GM21360 (cell line): ENCODE measurements around the gene CLDN22.
"Not testable (repeated sequence)": the region's sequence is repeated elsewhere in the genome, so short reads cannot be mapped to it uniquely, and the experiment has no call there.

ENCODE experiments used
- ATAC-seq: cut with Tn5 transposase; IDR thresholded peaks from one replicate; pipeline ENCODE4 v1.9.1; 2021; ENCODE audit warnings: mild to moderate bottlenecking, moderate library complexity; ENCODE audit not compliant: unreplicated experiment

Gene CLDN22

DNA sequence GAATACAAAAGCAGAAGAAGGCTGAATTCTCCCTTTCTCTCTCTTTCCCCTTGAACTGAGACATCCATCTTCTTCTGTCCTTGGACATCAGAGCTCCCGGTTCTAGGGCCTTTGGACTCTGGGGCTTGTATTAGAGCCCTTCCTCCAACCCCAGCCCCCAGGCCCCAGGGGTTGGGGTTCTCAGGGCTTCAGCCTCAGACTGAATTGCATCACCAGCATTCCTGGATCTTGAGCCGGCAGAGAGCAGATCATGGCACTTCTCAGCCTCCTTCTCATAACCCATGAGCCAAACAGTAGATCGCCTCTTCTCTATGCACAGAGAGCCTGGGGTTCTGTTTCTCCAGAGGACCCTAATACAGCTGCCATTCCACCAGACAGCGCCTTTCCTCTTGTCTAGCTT lies 27.5 kb upstream of the CLDN22 start:
- ATAC-seq, result no peak

GRCh38 chr4:183347146-183347545 lies 27.1 kb upstream of the CLDN22 start:
- ATAC-seq, result no peak

DNA sequence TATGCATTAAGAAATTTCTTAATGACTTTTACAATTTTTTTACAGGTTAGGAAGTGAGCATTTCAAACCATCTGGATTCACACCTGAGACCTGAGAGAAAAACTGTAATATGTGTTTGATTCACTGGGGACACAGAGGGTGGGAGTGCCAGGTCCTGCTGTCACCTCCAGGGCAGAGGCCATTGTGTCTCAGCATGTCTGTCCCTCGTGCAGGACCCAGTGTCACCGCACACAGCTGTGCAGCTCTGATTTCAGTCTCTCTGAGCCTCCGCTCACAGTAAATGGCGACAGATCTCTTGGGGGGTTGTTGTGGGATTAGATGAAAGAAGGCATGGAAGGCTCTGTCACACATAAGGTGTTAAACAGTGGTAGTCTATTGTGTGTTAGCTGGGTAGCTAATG lies 25.2 kb upstream of the CLDN22 start:
- no peak for ATAC-seq

DNA sequence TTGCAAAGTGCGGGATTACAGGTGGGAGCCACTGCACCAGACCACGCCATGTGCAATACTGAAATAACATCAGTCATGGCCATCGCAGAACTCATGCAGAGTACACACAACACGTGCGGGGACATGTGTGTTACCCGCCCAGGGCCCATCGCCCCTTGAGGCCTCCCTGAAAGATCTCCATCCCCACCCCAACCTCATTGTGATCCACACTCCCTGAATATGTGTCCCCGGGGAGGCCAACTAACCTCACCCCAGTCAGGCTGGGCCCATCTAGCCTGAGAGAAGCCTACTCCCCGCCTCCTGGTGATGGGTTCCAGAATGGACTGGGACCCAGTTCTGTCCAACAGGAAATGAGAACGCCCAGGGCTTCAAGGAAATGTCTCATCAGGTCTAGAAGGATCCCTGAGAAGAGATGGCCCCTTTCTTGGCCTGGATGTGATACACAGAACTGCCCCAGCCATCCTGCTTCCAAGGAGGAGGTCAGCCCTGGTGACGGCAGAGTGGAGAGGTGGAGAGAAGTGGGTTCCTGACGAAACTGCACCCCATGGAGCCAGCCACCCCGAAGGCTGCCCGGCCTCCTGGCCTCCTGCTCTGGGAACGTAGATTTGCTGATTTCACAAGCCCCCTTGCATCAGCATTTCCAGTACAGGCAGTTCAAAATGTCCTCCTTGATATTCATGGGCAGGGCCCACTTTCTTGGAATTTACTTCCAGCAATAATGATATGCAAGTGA lies 24.6 kb upstream of the CLDN22 start:
- no peak for ATAC-seq

GRCh38 chr4:183343730-183344129 lies 23.7 kb upstream of the CLDN22 start:
- ATAC-seq, result no peak

DNA sequence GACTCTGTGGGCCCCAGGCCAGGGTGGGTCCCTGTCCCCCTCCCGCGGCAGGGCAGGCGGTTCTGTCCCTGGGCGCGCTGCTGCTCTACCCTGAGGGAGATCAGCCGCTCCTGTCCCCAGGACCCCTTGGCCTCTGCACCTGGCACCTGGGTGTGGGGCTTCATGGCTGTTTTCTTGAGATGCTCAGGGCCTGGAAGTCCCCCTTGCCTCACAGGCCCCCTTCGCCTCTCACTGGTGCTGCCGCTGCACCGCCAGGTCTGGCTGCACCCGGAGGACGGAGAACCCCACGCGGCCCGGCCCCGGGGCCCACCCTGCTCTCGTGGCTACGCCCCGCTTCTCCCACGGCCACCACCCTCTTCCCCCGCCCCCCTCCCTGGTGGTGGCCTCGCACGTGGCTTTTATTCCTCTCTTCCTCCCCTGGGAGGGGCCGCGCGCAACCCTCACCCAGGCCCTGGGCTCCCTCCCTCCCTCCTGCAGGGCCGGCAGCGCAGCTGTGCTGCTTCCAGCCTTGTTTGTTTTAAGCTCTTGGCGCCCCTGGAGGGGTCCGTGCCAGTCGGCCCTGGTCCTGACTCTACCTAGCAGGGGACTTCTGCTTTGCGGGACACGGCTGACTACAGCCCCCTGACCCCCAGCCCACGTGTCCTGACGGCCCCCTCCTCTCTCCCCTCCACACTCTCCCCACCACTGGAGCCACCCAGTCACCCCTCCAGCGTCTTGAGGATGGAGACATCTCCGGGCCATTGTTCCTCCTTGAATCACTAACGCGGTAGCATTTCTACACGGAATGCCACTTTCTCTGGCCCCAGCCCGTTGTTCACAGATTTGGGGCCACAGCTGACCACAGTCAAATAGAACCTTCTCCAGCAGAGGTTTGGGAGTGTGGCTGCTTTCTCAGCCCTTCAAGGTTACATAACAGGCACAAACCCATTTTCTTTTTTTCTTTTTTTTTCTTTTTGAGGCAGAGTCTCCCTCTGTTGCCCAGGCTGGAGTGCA lies 22.8 kb upstream of the CLDN22 start:
- no peak for ATAC-seq

- ATAC-seq, result no peak
These were observed 17.8 kb upstream of the CLDN22 start for GRCh38 chr4:183337833-183338232.

DNA sequence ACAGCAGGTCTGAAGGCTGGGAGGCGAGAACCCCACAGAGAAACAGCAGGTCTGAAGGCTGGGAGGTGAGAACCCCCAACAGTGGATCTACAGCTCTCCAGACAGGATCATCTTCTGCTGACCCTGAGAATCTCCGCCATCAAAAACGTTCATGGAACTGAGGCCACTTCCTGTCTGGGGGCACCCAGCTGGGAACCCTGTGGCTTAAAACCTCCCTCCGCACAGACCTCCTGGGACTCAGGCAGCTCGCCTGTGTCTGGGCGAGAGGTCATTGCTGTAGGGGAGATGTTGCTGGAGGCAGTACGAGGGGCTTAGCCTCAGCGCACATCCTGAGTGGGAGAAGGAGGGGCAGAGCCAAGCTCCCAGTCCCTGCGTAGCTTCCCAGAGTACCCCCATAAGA lies 17.3 kb upstream of the CLDN22 start:
- ATAC-seq, result no peak

DNA sequence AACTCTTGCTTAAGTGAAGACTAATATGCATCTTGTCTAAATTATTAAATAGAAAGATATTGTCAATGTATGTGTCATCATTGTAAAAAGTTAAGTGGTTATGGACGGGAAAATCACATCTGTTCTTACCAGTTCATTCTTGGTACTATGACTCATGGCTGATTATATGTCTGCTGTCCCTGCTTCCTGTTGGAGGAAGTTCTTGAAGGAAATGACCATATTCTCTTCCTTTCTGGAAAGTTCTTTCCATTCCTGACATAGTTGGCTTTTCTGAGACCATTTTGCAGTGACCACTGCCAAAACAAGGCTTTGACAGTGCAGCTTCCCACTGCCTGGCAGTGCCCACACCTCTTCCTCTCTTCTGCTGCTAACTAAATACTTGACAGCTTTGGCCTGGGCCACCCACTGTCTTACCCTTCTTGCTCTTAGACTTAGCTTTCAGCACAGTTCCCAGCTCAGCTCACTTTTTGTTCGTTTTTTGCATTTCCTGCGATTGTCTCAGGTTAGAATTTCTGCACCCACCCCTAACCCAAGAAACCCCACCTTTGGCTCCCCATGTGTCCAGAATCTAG lies 15.4 kb upstream of the CLDN22 start:
- no peak for ATAC-seq

- no peak for ATAC-seq
These were observed 13.9 kb upstream of the CLDN22 start for GRCh38 chr4:183333983-183334382.

DNA sequence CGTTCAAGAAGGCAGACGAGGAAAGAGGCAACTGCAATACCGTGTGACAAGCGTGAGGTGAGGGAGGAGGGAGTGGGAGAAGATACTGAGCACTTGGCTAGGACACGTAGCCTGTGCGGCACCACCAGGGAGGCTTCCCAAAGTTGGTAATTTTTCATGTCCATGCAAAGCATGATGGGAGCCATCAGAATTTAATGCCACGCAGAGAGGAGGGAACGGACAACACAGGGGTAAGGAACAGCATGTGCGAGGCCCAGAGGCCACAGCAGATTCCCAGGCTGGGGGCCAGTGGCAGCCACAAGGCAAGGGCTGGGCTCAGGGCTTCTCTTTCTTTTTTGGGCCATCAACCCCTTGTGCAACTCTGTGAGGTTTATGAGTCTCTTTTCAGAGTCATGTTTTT lies 13.1 kb upstream of the CLDN22 start:
- ATAC-seq, result no peak

DNA sequence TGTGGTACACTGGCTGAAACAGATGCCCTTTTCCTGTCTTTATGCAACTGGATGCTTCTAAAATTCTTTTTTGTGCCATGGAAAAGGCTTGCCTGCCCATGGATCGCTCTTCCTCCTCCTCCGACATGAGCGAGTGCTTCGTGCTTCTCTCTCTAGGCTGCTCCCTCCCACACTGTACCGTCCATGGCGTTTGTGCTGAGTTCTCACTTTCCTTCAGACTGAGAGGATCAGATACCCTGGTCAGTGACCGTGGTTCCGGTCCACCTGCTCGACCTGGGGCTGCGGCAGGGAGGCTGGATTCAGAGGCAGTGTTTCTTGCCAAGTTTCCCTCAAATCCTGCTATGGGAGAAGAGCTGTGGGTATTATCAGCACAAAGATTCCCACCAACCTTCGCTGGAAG lies 12.4 kb upstream of the CLDN22 start:
- ATAC-seq, result no peak

DNA sequence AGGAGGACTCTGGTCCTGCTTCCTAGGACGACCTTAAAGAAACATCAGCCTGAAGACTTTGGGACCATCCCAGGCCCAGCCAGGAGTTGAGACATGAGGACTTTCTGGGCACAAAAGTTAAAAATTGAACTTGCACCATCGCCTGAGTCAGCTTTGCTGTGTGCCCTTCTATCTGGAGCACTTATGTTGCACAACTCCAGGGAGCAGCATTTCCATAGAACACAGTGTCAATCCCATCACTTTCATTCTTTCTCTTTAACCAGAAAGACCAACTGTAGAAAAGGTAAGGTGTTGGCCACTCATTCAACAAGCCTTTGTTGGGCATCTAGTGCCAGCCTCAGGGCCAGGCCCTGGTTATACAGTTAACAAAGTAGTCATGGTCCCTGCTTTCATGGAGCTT lies 10.8 kb upstream of the CLDN22 start:
- no peak for ATAC-seq

DNA sequence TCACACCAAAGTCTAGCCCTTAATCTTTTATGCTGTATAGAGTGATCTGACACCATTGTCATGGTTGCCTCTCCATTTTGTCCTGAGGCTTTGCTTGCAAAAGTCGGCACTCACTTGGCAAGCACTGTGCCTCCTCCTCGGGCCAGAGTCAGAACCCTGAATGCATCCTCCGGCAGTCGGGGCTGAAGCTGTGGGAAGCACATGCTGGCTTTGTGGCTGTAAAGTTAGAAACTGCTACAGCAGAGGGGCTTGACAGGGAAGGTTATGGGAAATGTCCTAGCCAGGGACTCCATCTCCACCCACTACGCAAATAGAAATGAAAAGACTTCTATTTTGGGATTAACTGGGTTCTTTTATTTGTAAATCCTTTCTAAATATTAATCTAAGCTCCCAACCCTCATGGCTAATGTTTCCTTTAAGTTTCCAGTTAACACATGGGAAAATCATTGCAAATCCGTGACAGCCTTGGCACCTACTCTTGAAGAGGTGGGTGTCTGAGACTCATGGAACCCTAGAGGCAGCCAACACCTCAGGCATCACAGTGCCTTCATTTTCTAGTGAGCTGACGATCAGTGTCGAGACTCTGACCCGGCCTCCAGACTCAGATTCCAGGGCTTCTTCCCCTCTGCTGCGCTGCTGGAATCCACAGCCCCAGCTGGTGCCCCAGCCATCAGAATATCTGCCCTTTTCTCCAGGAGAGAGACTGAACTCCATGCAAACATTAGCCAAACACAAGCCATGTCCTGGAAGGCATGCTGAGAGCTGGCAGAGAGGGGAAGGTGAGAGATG lies 10.1 kb upstream of the CLDN22 start:
- ATAC-seq, result no peak

- ATAC-seq, result no peak
These were observed 9.2 kb upstream of the CLDN22 start for GRCh38 chr4:183329244-183329643.

DNA sequence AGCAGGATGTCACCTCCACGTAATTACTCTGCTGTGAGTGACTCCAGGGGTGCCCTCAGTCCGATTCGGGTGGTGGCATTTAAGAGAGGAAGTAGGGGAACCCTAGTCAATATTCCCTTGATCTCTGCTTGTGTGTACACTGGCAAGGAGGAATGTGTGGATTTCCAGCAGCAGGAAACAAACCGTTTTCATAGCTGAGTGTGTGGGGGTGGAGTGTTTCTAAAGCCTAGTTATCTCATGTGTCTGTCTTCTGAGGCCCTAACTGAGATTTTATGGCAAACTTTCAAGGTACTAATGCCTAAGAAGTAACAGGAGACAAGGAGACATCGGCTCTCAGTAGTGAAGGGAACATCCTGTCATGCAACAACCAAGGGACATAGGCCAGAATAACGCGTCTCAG lies 8.8 kb upstream of the CLDN22 start:
- no peak for ATAC-seq

DNA sequence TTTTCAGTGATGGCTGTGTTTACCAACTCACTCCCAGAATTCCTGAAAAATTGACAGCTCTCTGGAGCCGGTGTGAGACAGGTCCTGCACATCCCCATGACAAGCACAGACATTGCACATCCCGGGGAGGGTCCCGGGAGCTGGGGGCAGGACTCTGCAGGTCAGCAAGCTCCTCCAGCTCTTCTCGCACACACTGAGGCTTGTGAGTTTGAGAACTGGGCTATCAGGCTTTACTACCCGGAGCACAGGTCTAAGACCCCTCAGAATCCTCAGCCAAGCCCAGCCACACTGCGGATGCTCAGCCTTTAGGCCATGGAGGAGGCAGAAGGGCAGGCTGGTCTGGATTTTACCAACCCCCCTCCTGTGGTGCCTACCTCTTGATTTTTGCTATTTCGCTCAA lies 7.8 kb upstream of the CLDN22 start:
- no peak for ATAC-seq

DNA sequence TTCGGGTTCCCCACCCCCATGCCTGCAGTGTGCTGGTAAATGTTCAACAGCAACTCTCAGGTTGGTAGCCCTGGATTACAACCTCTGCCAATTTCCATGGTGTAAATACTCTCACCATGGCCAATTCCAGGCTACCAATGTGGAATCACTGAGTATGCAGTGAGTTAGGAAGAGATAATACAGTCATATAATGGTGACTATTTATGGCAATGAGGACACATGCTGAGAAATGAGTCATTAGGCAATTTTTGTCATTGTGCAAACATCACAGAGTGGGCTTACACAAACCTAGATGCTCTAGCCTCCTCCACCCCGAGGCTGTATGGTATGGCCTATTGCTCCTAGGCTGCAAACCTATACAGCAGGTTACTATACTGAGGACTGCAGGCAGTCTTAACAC lies 6.8 kb upstream of the CLDN22 start:
- ATAC-seq, result no peak

DNA sequence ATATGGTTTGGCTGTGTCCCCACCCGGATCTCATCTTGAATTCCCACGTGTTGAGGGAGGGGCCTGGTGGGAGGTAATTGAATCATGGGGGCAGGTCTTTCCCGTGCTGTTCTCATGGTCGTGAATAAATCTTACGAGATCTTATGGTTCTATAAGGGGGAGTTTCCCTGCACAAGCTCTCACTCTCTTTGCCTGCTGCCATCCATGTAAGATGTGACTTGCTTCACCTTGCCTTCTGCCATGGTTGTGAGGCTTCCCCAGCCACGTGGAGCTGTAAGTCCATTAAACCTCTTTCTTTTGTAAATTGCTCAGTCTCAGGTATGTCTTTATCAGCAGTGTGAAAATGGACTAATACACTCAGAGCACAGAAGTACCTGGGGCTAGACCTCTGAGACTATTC lies 6.3 kb upstream of the CLDN22 start:
- ATAC-seq, result not testable (repeated sequence)

GRCh38 chr4:183324619-183325018 lies 4.5 kb upstream of the CLDN22 start:
- ATAC-seq, result no peak

- not testable (repeated sequence) for ATAC-seq
These were observed 4.0 kb upstream of the CLDN22 start for GRCh38 chr4:183324056-183324455.
